HG03159 (cell line): ENCODE measurements around the gene FLACC1.
"Not testable (repeated sequence)": the region's sequence is repeated elsewhere in the genome, so short reads cannot be mapped to it uniquely, and the experiment has no call there.

Experiments used
- ATAC-seq: cut with Tn5 transposase; IDR thresholded peaks from one replicate; pipeline ENCODE4 v1.9.1; 2021; ENCODE audit warnings: mild to moderate bottlenecking, moderate library complexity; ENCODE audit not compliant: unreplicated experiment

FLACC1 gene

DNA sequence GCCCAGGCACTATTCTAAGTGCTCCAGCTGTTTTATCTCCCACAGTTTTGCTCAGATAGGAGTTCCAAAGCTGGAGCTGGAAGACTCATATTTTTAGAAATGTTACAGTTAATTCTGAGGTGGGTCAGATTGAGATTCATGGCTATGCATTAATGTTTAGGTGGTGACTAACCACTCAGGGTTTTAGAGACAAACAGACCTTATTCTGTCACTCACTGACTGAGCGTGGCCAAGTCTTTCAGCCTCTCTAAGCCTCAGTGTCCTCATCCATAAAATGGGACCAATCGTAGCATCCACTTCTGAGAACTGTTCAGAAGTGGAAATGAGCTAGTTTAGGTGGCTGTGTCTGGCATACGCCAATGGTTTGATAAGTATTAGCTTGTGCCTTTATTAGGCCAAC is 101.1 kb downstream of the FLACC1 start:
- no peak for ATAC-seq

DNA sequence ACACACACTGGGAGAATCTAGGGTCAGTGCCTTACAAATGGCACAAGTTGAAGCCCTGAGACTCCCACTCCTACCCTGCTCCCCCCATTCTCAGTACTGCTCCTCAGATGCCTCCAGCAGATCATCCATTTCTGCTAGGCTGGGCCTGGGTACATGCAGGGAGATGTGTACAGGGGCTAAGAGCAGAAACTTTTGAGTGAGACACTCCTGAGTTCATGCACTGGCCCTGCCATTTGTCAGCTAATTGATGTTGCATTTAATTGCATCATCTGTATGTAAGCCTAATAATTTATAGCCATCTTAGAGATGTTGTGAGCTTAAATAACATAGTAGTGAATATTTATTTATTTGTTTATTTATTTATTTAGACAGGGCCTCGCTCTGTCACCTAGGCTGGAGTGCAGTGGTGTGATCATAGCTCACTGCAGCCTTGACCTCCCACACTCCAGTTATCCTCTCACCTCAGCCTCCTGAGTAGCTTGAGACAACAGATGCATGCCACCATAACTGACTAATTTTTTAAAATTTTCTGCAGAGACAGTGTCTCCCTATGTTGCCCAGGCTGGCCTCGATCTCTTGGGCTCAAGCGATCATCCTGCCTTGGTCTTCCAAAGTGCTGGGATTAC is 101.6 kb downstream of the FLACC1 start:
- no peak for ATAC-seq

DNA sequence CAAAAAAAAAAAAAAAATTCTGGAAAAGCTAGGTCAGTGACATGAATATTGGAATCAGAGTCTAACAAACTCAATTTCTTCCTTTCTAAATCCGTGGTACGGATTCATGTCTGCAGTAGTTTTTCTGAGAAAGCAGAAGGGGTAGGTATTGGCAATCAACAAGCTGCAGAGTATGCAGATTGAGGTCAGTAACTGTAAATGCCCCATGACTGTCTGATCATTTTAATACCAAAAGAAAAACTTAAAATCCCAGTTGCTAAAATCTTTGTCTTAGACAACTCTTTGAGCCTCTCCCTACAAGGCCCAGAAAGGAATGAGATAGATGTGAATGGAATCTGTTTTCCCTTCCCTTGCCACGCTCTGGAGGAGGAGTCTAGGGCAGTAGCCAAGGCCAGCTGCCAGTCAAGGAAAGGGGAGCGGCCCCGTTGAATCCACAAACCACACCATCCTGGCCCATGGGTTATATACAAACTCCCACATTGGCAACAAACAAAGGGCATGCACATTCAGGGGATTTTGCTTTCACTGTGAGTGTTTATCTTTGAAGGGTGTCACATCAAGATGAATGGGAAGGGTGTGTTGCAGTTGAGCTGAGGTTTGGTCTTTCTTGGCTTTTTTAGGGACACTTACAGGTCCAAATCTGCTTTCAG is 102.9 kb downstream of the FLACC1 start:
- ATAC-seq = no peak

DNA sequence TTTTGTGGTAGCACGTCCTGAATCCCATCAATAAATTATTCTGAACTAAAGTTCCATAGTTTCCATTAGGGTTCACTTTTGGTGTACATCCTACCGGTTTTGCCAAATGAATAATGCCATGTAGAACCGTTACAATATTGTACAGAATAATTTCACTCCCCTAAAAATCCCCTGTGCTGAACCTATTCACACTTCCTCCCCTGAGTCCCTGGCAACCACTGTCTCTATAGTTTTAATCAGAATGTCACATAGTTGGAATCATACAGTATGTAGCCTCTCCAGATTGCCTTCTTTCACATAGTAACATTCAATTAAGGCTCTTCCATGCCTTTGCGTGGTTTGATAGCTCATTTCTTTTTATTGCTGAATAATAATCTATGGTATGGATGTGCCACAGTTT is 106.4 kb downstream of the FLACC1 start:
- ATAC-seq = no peak

DNA sequence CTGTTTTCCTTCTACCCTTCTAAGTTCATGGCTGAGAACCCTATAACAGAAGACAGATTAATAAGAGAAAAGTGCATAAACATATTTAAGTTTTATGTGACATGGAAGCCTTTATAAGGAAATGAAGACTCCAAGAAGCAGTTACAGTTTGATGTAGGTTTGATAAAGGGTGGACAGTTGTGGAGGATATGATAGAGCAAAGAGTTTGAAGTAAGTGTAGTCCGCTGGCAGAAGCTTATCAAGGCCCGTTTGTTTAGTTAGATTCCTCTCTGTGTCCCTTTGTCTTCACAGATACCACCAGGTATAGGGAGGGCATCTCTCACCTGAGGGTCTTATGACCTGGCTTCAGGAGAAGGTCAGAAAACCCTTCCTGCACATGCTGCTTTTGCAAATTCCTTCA is 107.3 kb downstream of the FLACC1 start:
- ATAC-seq = no peak

DNA sequence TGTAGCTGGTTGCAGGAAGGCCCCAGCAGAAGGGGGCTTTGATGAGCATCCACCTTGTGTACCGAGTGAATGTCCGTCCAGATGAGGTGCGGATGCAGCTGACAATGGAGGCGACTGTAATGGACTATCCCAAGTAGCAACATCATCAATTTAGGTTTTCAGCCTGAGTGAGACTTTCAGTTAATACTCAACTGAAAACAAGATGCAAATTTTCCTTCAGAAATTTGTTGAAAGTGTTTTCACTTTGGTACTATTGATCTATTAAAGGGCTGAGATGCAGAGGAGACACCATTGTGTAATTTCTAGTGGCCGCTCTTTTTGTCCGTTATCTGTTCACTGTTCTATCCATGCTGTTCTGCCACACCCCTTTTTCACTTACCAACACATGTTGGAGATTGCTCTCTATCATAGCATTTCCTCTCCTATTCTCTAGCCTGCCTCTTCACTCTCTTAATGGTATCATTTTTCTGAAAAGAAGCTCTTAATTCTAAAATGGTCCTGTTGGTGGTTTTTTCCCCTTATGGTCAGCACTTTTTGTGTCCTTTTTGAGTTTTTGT is 108.8 kb downstream of the FLACC1 start:
- ATAC-seq = no peak

DNA sequence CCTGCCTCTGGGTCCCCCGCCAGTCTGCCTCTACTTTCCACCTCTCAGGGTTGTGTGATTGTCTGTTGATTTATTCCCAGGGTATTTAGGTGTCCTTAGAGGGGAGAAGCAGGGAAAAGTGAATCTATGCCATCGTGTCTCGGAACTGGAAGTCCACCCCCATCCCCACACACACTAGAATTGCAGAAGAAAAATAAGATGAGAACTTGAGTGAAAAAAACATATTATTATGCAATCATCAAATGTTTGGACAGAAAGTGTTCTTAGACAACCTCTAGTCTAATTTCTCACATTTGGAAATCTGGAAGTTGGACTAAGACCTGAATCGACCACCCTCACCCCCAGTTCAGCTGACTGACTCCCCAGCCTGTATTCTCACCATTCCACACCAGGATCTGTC is 110.9 kb downstream of the FLACC1 start:
- ATAC-seq = no peak

DNA sequence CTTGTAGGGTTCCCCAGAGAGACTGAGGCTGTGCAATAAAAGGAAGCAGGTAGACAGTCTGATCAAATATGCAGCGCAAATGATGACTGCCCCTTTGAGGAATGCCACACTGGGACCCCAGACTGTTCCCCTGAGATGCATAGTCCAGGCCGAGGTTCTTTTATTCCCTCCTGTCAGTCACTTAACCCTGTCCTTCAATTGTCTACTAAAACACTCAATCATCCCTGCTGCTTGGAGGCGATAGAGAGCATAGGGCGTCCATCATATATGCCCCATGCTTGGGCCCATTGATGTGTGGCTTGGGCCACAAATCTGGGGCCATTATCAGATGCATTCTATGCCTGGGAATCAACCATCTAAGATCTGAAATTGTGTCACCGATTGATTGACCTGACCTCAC is 112.3 kb downstream of the FLACC1 start:
- no peak for ATAC-seq

DNA sequence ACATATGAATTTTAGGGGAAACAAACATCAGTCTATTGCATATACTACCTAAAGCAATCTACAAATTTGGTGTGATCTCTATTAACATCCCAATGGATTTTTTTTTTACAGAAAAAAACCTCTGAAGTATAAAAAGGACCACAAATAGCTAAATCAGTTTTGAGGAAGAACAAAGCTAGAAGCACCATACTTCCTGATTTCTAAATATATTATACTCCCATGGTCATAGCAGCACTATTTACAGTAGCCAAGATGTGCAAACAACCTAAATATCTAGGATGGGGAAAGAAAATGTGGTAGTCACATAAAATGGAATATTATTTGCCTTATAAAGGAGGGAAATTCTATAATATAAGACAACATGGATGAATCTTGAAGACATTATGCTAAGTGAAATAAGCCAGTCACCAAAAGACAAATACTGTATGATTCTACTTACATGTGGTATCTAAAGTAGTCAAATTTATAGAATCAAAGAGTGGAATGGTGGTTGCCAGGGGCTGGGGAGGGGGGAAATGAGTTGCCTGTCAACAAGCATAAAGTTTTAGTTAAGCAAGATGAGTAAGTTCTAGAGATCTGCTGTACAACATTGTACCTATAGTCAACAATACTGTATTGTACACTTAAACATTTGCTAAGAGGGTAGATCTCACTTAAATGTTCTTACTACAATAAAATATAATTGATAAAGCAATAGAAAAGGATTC is 114.4 kb downstream of the FLACC1 start:
- no peak for ATAC-seq

DNA sequence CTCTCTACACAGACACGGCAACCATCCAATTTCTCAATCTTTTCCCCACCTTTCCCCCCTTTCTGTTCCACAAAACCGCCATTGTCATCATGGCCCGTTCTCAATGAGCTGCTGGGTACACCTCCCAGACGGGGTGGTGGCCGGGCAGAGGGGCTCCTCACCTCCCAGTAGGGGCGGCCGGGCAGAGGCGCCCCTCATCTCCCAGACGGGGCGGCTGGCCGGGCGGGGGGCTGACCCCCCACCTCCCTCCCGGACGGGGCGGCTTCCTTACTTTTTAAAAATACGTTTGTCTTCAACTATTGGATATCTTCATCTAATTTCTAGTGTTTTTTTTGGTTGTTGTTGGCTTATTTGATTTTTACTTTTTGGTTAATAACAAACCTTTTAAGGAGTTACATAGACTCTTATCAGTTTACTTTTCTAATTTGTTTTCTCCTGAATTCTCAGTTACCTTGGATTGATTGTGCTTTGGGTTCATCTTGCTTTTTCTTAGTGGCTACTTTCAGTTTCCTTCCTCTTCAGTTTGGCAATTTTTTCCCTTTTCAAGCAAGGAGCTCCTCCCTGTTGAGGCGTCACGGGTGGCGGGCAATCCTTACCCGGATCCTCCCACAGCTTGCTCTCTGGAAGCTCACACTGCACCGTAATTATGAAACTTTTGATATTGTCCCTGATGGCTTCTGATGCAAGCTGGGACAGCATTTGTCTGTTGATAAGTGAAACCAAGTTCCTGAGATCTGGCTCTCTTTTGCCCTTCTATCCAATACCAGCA is 117.8 kb downstream of the FLACC1 start:
- not testable (repeated sequence) for ATAC-seq
